HS-27A (cell line): ENCODE data around the gene LIN28B.

Experiments
- DNase-seq: peaks from one replicate; pipeline ENCODE4 v3.0.0-alpha.2; 2012; ENCODE audit warnings: low read depth, missing footprints

The LIN28B gene

GRCh38 chr6:105109955-105110895 lies 153.3 kb downstream of the LIN28B start:
- no peak for DNase-seq

GRCh38 chr6:105111105-105111504 lies 154.2 kb downstream of the LIN28B start:
- no peak for DNase-seq

GRCh38 chr6:105111871-105112270 lies 155.0 kb downstream of the LIN28B start:
- DNase-seq = no peak

GRCh38 chr6:105112577-105112976 lies 155.7 kb downstream of the LIN28B start:
- no peak for DNase-seq

GRCh38 chr6:105113422-105113821 lies 156.5 kb downstream of the LIN28B start:
- no peak for DNase-seq

GRCh38 chr6:105116150-105116549 lies 159.2 kb downstream of the LIN28B start:
- DNase-seq = no peak

GRCh38 chr6:105120570-105120969 lies 163.7 kb downstream of the LIN28B start:
- DNase-seq = no peak

GRCh38 chr6:105121981-105122380 lies 165.1 kb downstream of the LIN28B start:
- DNase-seq = no peak

GRCh38 chr6:105122717-105123116 lies 165.8 kb downstream of the LIN28B start:
- DNase-seq = no peak
